EH (cell line): ENCODE data around the gene KCND1.

ENCODE experiments used
- DNase-seq: peaks from one replicate; pipeline ENCODE4 v3.0.0-alpha.2; 2015; ENCODE audit warnings: low read depth

The KCND1 gene

GRCh38 chrX:48937054-48937907 is 34.4 kb downstream of the KCND1 start:
- DNase-seq = no peak

GRCh38 chrX:48936429-48937053 is 35.1 kb downstream of the KCND1 start:
- DNase-seq = no peak

GRCh38 chrX:48935301-48935670 is 36.4 kb downstream of the KCND1 start:
- DNase-seq = no peak

- no peak for DNase-seq
These were observed 36.9 kb downstream of the KCND1 start for GRCh38 chrX:48934581-48935300.

- no peak for DNase-seq
These were observed 37.9 kb downstream of the KCND1 start for GRCh38 chrX:48933757-48934156.

- DNase-seq = no peak
These were observed 43.8 kb downstream of the KCND1 start for GRCh38 chrX:48927736-48928382.

GRCh38 chrX:48927123-48927522 is 44.5 kb downstream of the KCND1 start:
- no peak for DNase-seq

- no peak for DNase-seq
These were observed 47.4 kb downstream of the KCND1 start for GRCh38 chrX:48924270-48924669.

GRCh38 chrX:48923771-48924170 is 47.9 kb downstream of the KCND1 start:
- DNase-seq = no peak

GRCh38 chrX:48920718-48921104 is 50.9 kb downstream of the KCND1 start:
- no peak for DNase-seq

- no peak for DNase-seq
These were observed 51.5 kb downstream of the KCND1 start for GRCh38 chrX:48919947-48920717.

- DNase-seq = no peak
These were observed 52.2 kb downstream of the KCND1 start for GRCh38 chrX:48919360-48919841.

GRCh38 chrX:48918643-48919340 is 52.9 kb downstream of the KCND1 start, which contains the start of gene PIM2:
Gene PIM2 (minus strand): TSS chrX:48919024. CDS start chrX:48918834, 190 bp downstream.
- DNase-seq = peak; percentile 88

- DNase-seq = no peak
These were observed 53.4 kb downstream of the KCND1 start for GRCh38 chrX:48918301-48918642.

GRCh38 chrX:48917139-48918001 is 54.3 kb downstream of the KCND1 start:
- DNase-seq = peak; percentile 90

GRCh38 chrX:48914593-48915493 is 56.8 kb downstream of the KCND1 start:
- no peak for DNase-seq

- no peak for DNase-seq
These were observed 57.9 kb downstream of the KCND1 start for GRCh38 chrX:48913605-48914366.
